ENCODE results near the gene COL26A1. TPM values are rescaled to one million over a fixed set of nuclear protein-coding genes. Genes with fewer than 3 reads are reported as not detected.

COL26A1 gene
- total and polyA plus RNA-seq, 2 of the 4 experiments (the other 2 are of a cell fraction): not detected

- Histone ChIP-seq H3K27me3 (ENCODE audit: control insufficient read depth, insufficient read depth, low read length) (peaks cover 25% of the 10 kb centered on the region), H3K56ac (ENCODE audit: extremely low read depth, insufficient read depth, low read length) (no peak overlapping the region), H3K9ac (ENCODE audit: low read depth, low read length) (no peak overlapping the region), H2BK120ac (ENCODE audit: low read depth, low read length) (no peak overlapping the region), H3K36me3 (ENCODE audit: control insufficient read depth, insufficient read depth, low read length) (no peaks in the 10 kb centered on the region), H2AFZ (replicated peaks; ENCODE audit: low read length, poor library complexity) (no peak overlapping the region), H3K9me3 (ENCODE audit: control insufficient read depth, insufficient read depth, low read length) (peaks cover 3% of the 10 kb centered on the region), H4K91ac (ENCODE audit: insufficient read depth, low read depth, low read length) (no peak overlapping the region), H3K4ac (ENCODE audit: low read depth, low read length) (no peak overlapping the region), H2BK20ac (ENCODE audit: low read depth, low read length) (no peak overlapping the region), H2AK9ac (replicated peaks; ENCODE audit: low read depth, low read length, poor library complexity) (no peak overlapping the region), H2BK15ac (ENCODE audit: low read depth, low read length) (no peak overlapping the region), H3K79me1 (ENCODE audit: low read depth in 1 of 2, low read length in 2 of 2) (no peaks in the 10 kb centered on the region), H3K4me2 (ENCODE audit: low read depth, low read length) (no peak overlapping the region), H3K23ac (ENCODE audit: low read depth, low read length) (no peak overlapping the region), H3K27ac (ENCODE audit: insufficient read depth, low read length) (no peak overlapping the region), H3K4me3 (ENCODE audit: insufficient read depth, low read depth, low read length) (no peak overlapping the region), H4K5ac (ENCODE audit: low read depth, low read length) (no peak overlapping the region), H4K20me1 (ENCODE audit: insufficient read depth, low read length) (no peaks in the 10 kb centered on the region), H2AK5ac (ENCODE audit: low read depth, low read length) (no peak overlapping the region), H3K4me1 (ENCODE audit: control insufficient read depth, insufficient read depth, low read length) (no peaks in the 10 kb centered on the region), H2BK5ac (ENCODE audit: low read depth, low read length, poor library complexity, severe bottlenecking) (no peak overlapping the region), H4K8ac (ENCODE audit: low read depth in 2 of 2, low read length in 2 of 2) (no peak overlapping the region), H3K9me1 (ENCODE audit: insufficient read depth, low read length) (no peaks in the 10 kb centered on the region), H3K14ac (replicated peaks; ENCODE audit: low read depth, low read length) (no peak overlapping the region), H3K18ac (ENCODE audit: low read depth, low read length) (no peak overlapping the region)
- TF ChIP-seq CEBPB (IDR thresholded peaks at IDR 0.05; ENCODE audit: low read depth, low read length): no peak
- TF ChIP-seq, protein P1, sequence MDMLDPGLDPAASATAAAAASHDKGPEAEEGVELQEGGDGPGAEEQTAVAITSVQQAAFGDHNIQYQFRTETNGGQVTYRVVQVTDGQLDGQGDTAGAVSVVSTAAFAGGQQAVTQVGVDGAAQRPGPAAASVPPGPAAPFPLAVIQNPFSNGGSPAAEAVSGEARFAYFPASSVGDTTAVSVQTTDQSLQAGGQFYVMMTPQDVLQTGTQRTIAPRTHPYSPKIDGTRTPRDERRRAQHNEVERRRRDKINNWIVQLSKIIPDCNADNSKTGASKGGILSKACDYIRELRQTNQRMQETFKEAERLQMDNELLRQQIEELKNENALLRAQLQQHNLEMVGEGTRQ (IDR thresholded peaks at IDR 0.05; ENCODE audit: low read depth, low read length): no peak
- no peak for TF ChIP-seq MAFK (IDR thresholded peaks at IDR 0.05; ENCODE audit: low read depth, low read length)
- TF ChIP-seq RFX5 (IDR thresholded peaks at IDR 0.05; ENCODE audit: low read depth, low read length): no peak
- TF ChIP-seq FOS (IDR thresholded peaks at IDR 0.05; ENCODE audit: low read depth, low read length): no peak
- intact Hi-C loops (cut with micrococcal nuclease) (no loop called here), dilution Hi-C loops (cut with HindIII; ENCODE audit: low sequenced_read_pairs, unreplicated experiment) (no loop called here), in situ Hi-C loops (cut with MboI; ENCODE audit: low sequenced_read_pairs) (no loop called here)
- CTCF ChIA-PET: no interaction called here
- DNase-seq (no peak), ATAC-seq (ENCODE audit: low read depth) (no peak)
- 100% methylated on average over 2 of the region's 6 CpGs; no CpG with 5 or more reads in 1 of the 2 experiments for WGBS, 2 experiments (ENCODE audit: extremely low coverage in 2 of 2, insufficient read length in 1 of 2)
- POLR2A ChIA-PET (ENCODE audit: unreplicated experiment): no interaction called here
- no TSS peak for BruUV-seq (replicated peaks)
Observed at GRCh38 chr7:101597941-101598340, 235.3 kb downstream of the COL26A1 start.
